ENCODE data around the gene NANS.
"Not testable (repeated sequence)": the region's sequence is repeated elsewhere in the genome, so short reads cannot be mapped to it uniquely, and the experiment has no call there.

The NANS gene

DNA sequence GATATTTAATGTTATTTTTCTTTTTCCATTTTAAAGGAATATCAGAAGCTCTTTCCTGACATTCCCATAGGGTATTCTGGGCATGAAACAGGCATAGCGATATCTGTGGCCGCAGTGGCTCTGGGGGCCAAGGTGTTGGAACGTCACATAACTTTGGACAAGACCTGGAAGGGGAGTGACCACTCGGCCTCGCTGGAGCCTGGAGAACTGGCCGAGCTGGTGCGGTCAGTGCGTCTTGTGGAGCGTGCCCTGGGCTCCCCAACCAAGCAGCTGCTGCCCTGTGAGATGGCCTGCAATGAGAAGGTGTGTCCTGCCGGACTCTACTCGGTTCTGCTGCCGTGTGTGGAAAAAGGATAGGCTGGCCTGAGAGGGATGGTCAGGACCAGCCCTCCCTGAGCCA is 24.2 kb downstream of the NANS start:
- no peak for DNase-seq

DNA sequence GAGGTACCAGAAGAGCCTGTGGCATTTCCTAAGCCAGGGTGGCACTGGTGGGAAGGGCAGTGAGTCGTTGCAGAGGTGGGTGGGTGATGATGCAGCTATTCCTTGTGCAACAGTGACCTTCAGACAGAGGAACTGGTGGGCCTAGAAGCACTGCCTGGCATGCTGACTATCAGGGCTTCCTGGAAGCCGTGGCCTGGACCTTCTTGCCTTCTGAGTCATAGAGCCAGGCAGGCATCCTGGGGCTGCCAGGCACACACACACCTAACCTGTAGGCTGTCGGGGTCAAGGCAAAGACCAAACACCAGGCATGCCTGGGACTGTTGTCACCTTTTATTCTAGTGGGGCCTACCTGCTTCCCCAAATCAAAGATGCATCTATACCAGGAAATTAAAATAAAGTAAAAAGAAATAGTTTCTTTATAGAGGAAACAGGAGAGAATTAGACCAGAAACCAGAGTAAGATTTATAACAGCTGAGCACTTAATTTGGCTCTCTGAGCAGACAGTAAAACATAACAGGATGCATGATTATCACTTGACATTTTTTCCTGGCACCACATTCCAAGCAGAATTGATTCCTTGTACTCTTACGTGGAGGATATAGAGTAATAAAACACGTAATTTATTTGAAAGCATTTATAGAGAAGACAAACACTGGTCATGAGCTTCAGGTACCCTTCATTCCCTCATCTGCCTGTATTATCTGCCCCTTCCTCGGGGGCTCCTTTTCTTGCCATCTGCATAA is 25.1 kb downstream of the NANS start:
- no peak for DNase-seq

DNA sequence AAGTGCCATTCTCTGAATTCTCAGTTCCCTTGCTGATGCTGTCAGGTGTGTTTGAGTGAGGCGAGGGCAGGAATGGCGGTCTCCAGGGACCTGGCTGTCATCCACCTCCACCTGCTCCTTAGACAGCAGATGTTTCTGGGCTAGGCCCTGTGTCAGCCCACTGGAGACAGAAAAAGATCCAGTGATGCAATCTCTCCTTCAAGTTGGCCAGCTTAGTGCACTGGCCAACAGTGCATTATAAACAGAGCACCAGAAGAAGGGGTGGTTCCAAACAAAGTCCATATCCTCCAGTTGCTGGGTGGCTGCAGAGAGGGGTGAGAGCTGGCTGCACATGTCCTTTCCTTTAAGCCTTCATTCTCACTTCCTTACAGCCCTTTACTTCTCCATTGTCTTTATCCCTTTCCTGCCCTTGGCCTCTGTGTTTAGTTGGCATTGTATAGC is 26.5 kb downstream of the NANS start:
- DNase-seq, result no peak

DNA sequence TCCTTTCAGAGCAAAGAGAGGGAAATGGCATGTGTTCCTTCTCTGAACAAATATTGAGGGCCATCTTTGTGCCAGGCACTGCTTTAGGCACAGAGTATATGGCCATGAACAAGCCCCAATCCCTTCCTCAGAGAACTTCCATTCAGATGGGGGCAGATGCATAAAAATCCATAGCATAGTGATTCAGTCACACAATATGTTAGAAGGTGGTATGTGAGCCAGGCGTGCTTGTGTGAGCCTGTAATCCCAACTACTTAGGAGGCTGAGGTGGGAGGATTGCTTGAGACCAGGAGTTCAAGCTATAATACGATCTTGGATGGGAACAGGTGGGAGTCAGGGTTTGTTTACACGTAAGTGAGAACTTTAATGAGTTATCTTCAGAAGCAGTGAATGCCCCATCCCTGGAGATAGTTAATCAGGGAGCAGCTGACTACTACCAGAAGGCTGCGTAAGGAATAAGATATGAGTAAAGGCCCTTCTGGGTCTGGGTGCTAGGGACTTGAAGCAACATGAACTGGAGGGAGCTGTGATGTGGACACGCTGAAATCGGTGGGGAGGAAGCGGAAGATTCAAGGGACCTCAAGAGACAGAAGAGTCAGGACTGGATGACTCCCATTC is 27.1 kb downstream of the NANS start:
- no peak for DNase-seq

DNA sequence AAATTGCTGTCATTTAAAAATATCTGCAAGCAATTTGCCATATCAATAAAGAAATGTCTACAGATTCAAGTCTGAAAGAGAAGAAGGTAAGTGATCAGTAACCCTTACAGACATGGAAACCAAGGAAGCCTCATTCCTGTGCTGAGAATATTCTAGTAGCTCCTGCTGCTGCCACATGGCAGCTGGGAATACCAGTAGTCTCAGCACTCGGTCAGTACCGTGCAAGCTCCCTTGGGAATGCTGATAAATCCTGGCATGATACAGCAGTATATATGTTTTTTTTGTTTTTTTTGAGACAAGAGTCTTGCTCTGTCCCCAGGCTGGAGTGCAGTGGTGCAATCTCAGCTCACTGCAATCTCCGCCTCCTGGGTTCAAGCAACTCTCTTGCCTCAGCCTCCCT is 27.9 kb downstream of the NANS start:
- no peak for DNase-seq

DNA sequence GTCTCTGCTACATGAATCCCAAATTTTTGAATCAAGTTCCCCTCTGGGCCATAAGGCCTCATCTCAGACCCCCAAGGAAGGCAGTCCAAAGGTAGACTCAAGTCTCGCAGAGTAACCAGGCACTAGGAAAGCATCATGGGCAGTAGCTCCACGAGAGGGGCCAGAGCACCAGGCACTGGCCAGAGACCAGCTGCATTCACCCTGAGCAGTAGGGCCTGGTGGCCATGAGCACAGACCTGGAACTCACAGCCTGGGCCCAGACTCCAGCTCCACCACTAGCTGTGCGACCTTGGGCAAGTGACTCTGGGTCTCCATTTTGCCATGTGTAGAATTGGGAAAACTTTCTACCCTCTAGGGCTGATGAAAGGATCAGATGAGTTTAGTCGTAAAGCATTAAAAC is 28.5 kb downstream of the NANS start:
- no peak for DNase-seq

DNA sequence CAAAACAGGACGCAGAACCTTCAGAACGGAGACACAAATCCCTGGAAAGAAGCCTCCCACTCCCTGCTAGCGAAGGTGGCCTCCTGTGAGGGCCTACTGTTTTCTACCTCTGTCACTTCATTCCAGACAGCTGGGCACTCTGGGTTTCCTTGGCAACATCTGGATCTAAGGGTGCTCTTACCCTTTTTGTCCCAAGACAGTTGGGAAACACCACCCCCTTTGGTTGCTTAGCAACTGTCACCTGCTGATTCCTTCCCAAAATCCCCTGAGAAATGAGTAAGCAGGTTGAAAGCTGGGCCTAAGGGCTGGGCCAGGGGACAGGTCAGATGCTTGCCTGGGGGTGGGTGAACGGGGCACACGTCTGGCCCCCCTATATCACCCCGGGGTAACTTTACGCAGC is 29.4 kb downstream of the NANS start:
- no peak for DNase-seq

DNA sequence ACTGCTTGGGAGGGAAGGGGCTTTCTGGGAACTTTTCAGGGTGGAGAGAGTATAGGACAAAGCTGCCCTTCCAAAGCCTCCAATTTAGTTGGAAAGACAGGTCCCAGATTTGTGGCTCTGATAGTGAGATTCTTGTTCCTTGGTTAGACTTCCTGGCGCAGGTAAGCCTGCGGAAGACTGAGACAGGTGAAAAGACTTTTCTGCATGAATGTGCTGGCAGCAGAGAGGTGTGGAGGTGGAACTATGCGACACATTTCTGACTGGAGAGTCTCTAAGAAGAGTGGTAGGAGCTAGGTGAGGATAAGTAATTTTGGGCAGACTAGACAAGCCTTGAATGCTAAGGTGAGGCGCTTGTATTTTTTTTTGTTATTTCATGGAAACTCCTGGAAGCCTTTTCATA is 29.9 kb downstream of the NANS start:
- DNase-seq, result no peak

DNA sequence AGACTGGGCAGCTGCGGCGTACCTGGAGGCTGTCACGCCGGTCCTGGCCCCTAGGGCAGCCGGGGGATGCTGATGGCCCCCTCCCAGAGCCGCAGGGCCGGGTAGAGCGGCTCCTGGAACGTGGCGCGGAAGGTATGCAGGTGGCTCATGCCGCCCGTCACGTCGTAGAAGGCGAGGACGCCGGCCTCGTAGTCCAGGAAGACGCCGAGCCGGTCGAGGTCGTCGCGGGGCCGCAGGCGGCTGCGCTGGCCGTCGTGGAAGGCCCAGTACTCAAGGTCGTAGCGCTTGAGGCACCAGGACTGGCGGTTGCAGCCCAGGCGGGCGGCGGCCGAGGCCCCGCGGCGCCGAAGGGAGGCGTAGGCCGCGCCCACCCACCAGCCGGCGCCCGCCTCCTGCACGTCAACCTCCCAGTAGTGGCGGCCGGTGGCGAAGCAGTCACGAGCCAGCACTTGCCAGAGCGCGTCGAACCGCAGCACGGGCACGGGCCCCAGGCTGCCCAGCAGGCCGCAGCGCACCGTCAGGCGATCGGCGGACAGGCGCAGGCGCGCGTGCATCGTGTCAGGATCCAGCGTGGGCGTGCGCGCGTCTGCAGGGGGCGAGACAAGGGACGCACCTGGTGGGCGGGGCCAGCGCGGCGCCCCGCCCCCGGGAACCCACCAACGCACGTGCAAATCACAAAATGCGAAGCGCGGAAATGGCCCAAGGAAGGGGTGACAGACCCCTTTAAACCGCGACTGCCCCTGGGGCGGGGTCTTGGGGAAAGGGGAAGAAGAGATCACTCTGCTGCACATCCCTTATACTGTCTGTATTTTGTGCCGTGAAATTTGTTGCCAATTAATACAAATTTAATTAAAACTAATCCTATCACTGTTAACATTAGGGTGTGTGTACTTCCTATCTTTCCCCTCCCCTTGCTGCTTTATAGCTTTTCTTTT is 31.2 kb downstream of the NANS start:
- no peak for DNase-seq

DNA sequence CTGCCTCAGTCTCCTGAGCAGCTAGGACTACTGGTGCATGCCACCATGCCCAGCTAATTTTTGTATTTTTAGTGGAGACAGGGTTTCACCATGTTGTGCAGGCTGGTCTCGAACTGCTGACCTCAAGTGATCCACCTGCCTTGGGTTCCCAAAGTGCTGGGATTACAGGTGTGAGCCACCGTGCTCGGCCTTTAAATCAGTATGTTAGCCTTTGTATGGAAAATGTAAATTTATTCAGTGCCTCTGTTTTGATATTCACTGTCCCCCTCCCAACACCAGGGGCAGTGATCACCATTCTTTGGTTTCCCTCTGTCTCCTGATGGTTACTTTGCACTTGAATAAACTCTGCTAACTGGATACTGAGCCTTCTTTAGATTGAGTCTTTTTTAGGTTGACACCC is 34.1 kb downstream of the NANS start:
- DNase-seq, result not testable (repeated sequence)

GRCh38 chr9:98091735-98092612 is 35.4 kb downstream of the NANS start:
- DNase-seq, result no peak

GRCh38 chr9:98092613-98092931 is 36.0 kb downstream of the NANS start:
- DNase-seq, result no peak

DNA sequence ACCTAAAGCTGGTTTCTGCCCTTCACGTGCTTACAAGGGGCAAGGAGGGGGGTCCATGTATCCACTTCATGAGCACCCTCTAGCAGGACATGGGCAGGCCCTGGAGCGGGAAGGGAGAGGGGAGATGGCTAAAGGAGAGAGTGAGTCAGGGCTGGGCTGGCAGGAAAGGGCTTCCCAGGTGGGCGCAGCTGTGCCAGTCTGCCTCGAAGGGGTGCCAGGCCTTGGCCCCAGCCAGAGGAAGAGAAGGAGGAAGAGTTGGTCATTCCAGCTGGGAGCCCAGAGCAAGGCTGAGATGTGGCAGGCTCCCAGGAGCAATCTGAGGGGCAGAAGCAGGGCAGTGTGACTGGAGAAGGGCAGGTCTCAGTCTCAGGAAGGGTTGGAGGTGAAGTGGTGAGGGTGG is 37.8 kb downstream of the NANS start:
- no peak for DNase-seq

DNA sequence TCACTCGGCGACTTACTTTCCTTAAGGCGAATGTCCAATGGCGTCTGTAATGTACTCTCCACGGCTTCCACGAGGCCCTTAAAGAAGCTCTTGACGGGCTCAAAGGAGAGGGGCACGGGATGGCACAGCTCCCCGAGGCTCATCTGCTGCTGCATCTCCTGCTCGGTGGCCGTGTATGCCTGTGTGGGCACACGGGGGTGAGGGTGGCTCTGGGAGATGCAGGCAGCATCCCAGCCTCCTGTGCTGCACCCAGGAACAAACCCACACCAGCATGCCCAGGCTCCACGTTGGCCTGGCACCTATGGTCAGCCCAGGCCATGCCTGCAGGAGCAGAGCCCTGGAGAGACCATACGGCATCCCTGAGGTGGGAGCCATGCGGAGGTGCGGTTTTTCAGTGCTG is 38.3 kb downstream of the NANS start:
- no peak for DNase-seq

- DNase-seq, result no peak
Measured at GRCh38 chr9:98095401-98095800, 38.9 kb downstream of the NANS start.

- no peak for DNase-seq
Measured at GRCh38 chr9:98096091-98096490, 39.6 kb downstream of the NANS start.

DNA sequence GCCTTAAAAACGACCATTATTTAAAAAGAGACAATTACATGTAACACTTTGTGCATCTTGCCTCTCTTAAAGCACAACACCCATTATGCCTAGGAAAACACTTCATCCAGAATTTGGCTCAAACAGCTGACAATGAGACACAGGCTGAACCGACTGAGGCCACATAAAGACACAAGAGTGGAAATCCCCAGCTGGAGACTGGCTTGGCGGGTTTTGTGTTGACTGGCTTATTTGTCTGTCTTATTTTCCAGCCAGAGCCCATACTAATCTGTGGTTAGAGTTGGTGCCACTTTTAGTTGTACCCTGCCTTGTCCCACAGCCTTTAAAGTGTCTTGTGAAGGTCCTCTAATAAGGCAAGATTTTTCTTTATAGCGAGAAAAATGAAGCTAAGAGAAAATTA is 41.3 kb downstream of the NANS start:
- peak; percentile 53 for DNase-seq

GRCh38 chr9:98099346-98099745 is 42.8 kb downstream of the NANS start:
- DNase-seq, result no peak

GRCh38 chr9:98099898-98100297 is 43.4 kb downstream of the NANS start:
- DNase-seq, result peak; percentile 54

GRCh38 chr9:98100456-98100855 is 43.9 kb downstream of the NANS start:
- DNase-seq, result no peak

DNA sequence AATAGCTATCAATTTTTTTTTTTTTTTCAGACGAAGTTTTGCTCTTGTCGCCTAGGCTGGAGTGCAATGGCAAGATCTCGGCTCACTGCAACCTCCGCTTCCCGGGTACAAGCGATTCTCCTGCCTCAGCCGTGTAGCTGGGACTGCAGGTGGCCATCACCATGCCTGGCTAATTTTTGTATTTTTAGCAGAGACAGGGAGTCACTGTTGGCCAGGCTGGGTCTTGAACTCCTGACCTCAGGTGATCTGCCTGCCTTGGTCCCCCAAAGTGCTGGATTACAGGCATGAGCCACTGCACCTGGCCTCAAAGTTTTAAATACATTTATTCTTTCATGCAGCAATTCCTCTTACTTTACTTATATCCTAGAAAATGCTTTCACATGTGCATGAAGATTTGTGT is 44.9 kb downstream of the NANS start:
- no peak for DNase-seq

DNA sequence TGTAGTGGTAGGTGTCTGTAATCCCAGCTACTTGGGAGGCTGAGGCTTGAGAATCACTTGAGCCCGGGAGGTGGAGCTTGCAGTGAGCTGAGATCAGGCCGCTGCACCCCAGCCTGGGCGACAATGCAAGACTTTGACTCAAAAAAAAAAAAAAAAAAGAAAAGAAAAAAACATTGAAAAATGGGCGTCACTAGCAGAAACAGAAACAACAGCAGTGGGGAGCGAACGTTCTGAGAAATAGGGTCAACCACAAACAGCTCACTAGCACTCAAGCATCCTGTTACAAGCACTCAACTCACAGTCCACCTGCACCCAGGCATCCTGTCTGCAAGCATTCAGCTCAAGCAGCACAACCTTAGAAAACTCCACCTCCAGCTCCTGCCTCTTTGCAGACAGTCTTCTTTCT is 45.3 kb downstream of the NANS start:
- DNase-seq, result peak; percentile 9

- DNase-seq, result no peak
Measured at GRCh38 chr9:98104445-98104881, 47.9 kb downstream of the NANS start.

Data from NCI-H774 (cell line).